ENCODE data around the gene TYK2.

DNA sequence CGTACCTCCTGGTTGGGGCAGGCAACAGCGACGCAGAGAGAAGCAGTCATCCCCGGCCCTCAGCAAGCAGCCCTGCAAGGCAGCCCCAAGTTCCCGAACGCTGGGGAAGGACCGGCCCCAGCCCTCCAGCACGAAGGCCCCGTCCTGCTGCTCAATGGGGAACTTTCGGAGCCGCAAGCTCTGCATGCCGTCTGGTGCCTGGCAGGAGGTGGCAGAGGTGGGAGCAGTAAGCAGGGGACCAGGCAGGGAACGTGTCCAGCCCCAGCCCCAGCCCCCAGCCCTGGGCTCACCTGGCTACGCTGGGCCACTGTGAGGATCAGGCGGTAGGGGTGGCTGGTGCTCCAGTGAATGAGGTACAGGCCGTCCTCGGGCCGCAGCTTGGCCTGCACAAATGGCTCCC lies 18.1 kb downstream of the TYK2 start:
- TF ChIP-seq, protein P1, sequence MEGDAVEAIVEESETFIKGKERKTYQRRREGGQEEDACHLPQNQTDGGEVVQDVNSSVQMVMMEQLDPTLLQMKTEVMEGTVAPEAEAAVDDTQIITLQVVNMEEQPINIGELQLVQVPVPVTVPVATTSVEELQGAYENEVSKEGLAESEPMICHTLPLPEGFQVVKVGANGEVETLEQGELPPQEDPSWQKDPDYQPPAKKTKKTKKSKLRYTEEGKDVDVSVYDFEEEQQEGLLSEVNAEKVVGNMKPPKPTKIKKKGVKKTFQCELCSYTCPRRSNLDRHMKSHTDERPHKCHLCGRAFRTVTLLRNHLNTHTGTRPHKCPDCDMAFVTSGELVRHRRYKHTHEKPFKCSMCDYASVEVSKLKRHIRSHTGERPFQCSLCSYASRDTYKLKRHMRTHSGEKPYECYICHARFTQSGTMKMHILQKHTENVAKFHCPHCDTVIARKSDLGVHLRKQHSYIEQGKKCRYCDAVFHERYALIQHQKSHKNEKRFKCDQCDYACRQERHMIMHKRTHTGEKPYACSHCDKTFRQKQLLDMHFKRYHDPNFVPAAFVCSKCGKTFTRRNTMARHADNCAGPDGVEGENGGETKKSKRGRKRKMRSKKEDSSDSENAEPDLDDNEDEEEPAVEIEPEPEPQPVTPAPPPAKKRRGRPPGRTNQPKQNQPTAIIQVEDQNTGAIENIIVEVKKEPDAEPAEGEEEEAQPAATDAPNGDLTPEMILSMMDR (IDR thresholded peaks at IDR 0.05) = no peak
- no peak for TF ChIP-seq POLR2A (IDR thresholded peaks at IDR 0.05)
- no peak for TF ChIP-seq POLR2AphosphoS5 (IDR thresholded peaks at IDR 0.05)
- no peak for TF ChIP-seq EP300 (IDR thresholded peaks at IDR 0.05)

All from suprapubic skin (tissue), 4 donors.